Measurements from ENCODE around the gene MIDN. TPM values are rescaled to one million over a fixed set of nuclear protein-coding genes. Genes with fewer than 3 reads are reported as not detected.
A peak's percentile ranks its signal among the peaks of the same experiment; 100 is the strongest.

MIDN gene
- total and polyA plus RNA-seq, 10 of the 15 experiments (the other 5 are each of a cell fraction or from before 2014, with no cell fraction given): 0.38 to 51.5 (median 7.2) TPM

DNA sequence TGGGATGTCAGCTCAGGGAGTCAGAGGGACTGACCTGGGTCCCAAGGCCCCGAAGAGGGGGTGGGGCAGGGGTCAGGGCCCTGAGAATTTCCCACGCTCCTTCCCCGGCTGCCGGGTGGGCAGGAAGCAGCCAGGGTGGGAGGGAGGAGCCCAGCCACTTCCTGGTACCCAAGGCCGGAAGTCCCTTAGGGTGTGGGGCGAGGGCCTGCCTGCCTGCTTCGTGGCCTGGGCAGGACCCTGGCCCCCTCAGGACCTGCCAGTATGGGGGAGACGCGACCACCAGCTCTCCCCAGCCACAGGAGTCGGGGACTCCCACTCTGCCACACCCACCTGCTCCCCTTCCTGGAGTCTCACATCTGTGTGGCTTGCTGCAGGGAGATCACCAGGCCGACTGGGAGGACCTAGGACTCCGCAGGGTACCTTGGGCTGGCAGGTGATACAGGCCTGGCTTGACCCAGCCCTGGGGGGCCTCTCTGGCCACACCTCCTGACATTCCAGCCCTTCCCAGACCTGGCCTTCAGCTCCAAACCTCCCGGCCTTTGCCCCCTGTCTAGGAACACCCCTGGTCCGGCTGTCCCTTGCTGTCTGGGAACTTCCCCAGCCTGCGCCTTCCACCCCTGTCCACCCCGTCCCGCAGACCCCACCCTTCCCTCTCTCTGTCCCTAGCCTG lies 11.0 kb downstream of the MIDN start (continued):
- no peak for TF ChIP-seq TARDBP (IDR thresholded peaks at IDR 0.05; ENCODE audit: borderline replicate concordance)
- TF ChIP-seq KLF5 (IDR thresholded peaks at IDR 0.05; ENCODE audit: partially characterized antibody): peak; percentile 78
- TF ChIP-seq PAX5 (IDR thresholded peaks at IDR 0.05; ENCODE audit: borderline replicate concordance, low read depth, low read length): no peak; the same call in 1 of the 2 replicates
- TF ChIP-seq, protein P1, sequence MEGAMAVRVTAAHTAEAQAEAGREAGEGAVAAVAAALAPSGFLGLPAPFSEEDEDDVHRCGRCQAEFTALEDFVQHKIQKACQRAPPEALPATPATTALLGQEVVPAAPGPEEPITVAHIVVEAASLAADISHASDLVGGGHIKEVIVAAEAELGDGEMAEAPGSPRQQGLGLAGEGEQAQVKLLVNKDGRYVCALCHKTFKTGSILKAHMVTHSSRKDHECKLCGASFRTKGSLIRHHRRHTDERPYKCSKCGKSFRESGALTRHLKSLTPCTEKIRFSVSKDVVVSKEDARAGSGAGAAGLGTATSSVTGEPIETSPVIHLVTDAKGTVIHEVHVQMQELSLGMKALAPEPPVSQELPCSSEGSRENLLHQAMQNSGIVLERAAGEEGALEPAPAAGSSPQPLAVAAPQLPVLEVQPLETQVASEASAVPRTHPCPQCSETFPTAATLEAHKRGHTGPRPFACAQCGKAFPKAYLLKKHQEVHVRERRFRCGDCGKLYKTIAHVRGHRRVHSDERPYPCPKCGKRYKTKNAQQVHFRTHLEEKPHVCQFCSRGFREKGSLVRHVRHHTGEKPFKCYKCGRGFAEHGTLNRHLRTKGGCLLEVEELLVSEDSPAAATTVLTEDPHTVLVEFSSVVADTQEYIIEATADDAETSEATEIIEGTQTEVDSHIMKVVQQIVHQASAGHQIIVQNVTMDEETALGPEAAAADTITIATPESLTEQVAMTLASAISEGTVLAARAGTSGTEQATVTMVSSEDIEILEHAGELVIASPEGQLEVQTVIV (IDR thresholded peaks at IDR 0.05; ENCODE audit: borderline replicate concordance, partially characterized antibody): peak; percentile 92
- TF ChIP-seq, protein P2, sequence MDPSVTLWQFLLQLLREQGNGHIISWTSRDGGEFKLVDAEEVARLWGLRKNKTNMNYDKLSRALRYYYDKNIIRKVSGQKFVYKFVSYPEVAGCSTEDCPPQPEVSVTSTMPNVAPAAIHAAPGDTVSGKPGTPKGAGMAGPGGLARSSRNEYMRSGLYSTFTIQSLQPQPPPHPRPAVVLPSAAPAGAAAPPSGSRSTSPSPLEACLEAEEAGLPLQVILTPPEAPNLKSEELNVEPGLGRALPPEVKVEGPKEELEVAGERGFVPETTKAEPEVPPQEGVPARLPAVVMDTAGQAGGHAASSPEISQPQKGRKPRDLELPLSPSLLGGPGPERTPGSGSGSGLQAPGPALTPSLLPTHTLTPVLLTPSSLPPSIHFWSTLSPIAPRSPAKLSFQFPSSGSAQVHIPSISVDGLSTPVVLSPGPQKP (IDR thresholded peaks at IDR 0.05; ENCODE audit: low read depth, low read length): peak; percentile 40; the same call in 1 of the 2 replicates
- peak; percentile 97 for TF ChIP-seq NR2F1 (conservative IDR thresholded peaks at IDR 0.05)
- no peak for TF ChIP-seq SRF (IDR thresholded peaks at IDR 0.05; ENCODE audit: low read depth in 2 of 2, low read length in 2 of 2)
- TF ChIP-seq POLR2AphosphoS5 (IDR thresholded peaks at IDR 0.05; ENCODE audit: low read length): peak; percentile 95
- TF ChIP-seq JUNB (IDR thresholded peaks at IDR 0.05): no peak
- peak in 1 of 2 experiments; percentile 48; a peak in 2 of 4 replicates for TF ChIP-seq EP300 (IDR thresholded peaks at IDR 0.05; ENCODE audit: borderline replicate concordance in 1 of 2, control insufficient read depth in 1 of 2, low read depth in 2 of 2, low read length in 2 of 2)
- TF ChIP-seq BHLHE40 (IDR thresholded peaks at IDR 0.05; ENCODE audit: borderline replicate concordance in 1 of 2, low read depth in 2 of 2, low read length in 1 of 2): peak in 1 of 2 experiments; percentile 58; a peak in 3 of 4 replicates
- TF ChIP-seq GATAD2B (conservative IDR thresholded peaks at IDR 0.05; ENCODE audit: low read depth): peak; percentile 100
- TF ChIP-seq, protein P3, sequence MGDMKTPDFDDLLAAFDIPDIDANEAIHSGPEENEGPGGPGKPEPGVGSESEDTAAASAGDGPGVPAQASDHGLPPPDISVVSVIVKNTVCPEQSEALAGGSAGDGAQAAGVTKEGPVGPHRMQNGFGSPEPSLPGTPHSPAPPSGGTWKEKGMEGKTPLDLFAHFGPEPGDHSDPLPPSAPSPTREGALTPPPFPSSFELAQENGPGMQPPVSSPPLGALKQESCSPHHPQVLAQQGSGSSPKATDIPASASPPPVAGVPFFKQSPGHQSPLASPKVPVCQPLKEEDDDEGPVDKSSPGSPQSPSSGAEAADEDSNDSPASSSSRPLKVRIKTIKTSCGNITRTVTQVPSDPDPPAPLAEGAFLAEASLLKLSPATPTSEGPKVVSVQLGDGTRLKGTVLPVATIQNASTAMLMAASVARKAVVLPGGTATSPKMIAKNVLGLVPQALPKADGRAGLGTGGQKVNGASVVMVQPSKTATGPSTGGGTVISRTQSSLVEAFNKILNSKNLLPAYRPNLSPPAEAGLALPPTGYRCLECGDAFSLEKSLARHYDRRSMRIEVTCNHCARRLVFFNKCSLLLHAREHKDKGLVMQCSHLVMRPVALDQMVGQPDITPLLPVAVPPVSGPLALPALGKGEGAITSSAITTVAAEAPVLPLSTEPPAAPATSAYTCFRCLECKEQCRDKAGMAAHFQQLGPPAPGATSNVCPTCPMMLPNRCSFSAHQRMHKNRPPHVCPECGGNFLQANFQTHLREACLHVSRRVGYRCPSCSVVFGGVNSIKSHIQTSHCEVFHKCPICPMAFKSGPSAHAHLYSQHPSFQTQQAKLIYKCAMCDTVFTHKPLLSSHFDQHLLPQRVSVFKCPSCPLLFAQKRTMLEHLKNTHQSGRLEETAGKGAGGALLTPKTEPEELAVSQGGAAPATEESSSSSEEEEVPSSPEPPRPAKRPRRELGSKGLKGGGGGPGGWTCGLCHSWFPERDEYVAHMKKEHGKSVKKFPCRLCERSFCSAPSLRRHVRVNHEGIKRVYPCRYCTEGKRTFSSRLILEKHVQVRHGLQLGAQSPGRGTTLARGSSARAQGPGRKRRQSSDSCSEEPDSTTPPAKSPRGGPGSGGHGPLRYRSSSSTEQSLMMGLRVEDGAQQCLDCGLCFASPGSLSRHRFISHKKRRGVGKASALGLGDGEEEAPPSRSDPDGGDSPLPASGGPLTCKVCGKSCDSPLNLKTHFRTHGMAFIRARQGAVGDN (IDR thresholded peaks at IDR 0.05): peak; percentile 92
- TF ChIP-seq, protein P4, sequence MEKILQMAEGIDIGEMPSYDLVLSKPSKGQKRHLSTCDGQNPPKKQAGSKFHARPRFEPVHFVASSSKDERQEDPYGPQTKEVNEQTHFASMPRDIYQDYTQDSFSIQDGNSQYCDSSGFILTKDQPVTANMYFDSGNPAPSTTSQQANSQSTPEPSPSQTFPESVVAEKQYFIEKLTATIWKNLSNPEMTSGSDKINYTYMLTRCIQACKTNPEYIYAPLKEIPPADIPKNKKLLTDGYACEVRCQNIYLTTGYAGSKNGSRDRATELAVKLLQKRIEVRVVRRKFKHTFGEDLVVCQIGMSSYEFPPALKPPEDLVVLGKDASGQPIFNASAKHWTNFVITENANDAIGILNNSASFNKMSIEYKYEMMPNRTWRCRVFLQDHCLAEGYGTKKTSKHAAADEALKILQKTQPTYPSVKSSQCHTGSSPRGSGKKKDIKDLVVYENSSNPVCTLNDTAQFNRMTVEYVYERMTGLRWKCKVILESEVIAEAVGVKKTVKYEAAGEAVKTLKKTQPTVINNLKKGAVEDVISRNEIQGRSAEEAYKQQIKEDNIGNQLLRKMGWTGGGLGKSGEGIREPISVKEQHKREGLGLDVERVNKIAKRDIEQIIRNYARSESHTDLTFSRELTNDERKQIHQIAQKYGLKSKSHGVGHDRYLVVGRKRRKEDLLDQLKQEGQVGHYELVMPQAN (conservative IDR thresholded peaks at IDR 0.05): peak; percentile 70
- TF ChIP-seq MEF2B (IDR thresholded peaks at IDR 0.05; ENCODE audit: partially characterized antibody, poor library complexity, severe bottlenecking): peak; percentile 94
- TF ChIP-seq ZBED1 (IDR thresholded peaks at IDR 0.05; ENCODE audit: borderline replicate concordance): peak; percentile 88; the same call in 1 of the 2 replicates
- TF ChIP-seq, protein P5, sequence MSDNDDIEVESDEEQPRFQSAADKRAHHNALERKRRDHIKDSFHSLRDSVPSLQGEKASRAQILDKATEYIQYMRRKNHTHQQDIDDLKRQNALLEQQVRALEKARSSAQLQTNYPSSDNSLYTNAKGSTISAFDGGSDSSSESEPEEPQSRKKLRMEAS (IDR thresholded peaks at IDR 0.05; ENCODE audit: low read depth, low read length): peak; percentile 24; the same call in 1 of the 2 replicates
- peak; percentile 64; the same call in 1 of the 2 replicates for TF ChIP-seq ZNF207 (IDR thresholded peaks at IDR 0.05; ENCODE audit: borderline replicate concordance)

Measured in GM12878 (cell line).